Measurements from ENCODE around the gene TIMM13. TPM values are rescaled to one million over a fixed set of nuclear protein-coding genes. Genes with fewer than 3 reads are reported as not detected.
A peak's percentile ranks its signal among the peaks of the same experiment; 100 is the strongest.

TIMM13 gene
- polyA plus RNA-seq, 1 donor (not counting 4 experiments of a cell fraction or from before 2014, with no cell fraction given): 45.0 TPM

DNA sequence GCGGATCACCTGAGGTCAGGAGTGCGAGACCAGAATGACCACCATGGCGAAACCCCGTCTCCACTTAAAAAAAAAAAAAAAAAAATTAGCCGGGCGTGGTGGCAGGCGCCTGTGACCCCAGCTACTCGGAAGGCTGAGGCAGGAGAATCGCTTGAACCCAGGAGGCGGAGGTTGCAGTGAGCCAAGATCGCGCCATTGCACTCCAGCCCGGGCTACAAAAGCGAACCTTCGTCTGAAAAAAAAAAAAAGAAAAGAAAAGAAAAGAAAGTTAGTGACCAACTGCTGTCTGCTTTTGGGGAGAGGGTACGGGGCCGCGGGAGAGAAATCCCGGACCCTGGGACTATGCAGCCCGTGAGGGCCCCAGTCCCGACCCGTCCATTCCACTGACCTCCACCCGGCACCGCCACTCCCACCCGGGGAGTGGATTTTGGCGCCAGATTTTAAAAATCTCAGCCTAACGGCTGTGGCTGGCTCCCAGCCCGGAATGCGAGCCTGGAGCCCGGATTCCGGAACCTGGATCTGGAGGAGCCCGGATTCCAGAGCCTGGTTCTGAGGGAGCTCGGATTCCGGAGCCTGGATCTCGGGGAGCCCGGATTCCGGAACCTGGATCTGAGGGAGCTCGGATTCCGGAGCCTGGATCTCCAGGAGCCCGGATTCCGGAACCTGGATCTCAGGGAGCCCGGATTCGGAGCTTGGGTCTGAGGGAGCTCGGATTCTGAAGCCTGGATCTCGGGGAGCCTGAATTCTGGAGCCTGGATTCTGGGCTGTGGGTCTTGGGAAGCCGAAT, 35.4 kb upstream of the TIMM13 start:
- H3K9me1 ChIP-seq (ENCODE audit: control insufficient read depth, extremely low read depth, insufficient read depth, low read length): no peaks in the 10 kb centered on the region
- H3K9me3 ChIP-seq (ENCODE audit: control insufficient read depth, low read depth, low read length): no peaks in the 10 kb centered on the region
- H4K20me1 ChIP-seq (ENCODE audit: control insufficient read depth, extremely low read depth, insufficient read depth, low read length): no peaks in the 10 kb centered on the region
- peak overlapping the region; percentile 43 for H2AFZ ChIP-seq (ENCODE audit: control insufficient read depth, low read length)
- peak overlapping the region; percentile 71 for H3K9ac ChIP-seq (ENCODE audit: control insufficient read depth, extremely low read depth, insufficient read depth, low read length)
- H3K4me1 ChIP-seq (ENCODE audit: control insufficient read depth, extremely low read depth, insufficient read depth, low read length): no peaks in the 10 kb centered on the region
- no peaks in the 10 kb centered on the region for H3K27me3 ChIP-seq (ENCODE audit: control insufficient read depth, extremely low read depth, insufficient read depth, low read length)
- H3K27ac ChIP-seq (ENCODE audit: control insufficient read depth, insufficient read depth, low read length): peak overlapping the region; percentile 66
- FAIRE-seq (peak; percentile 9), DNase-seq (ENCODE audit: low read depth, low spot score) (peak; percentile 46)
- peak overlapping the region; percentile 83 for H3K4me2 ChIP-seq (ENCODE audit: control insufficient read depth, extremely low read depth, insufficient read depth, low read depth, low read length)
- H3K4me3 ChIP-seq (ENCODE audit: control insufficient read depth in 2 of 3, extremely low read depth in 1 of 3, insufficient read depth in 2 of 3, low read depth in 1 of 3, low read length in 3 of 3): peak overlapping the region; percentile 51 to 76 (median 75)
- TF ChIP-seq, protein P1, sequence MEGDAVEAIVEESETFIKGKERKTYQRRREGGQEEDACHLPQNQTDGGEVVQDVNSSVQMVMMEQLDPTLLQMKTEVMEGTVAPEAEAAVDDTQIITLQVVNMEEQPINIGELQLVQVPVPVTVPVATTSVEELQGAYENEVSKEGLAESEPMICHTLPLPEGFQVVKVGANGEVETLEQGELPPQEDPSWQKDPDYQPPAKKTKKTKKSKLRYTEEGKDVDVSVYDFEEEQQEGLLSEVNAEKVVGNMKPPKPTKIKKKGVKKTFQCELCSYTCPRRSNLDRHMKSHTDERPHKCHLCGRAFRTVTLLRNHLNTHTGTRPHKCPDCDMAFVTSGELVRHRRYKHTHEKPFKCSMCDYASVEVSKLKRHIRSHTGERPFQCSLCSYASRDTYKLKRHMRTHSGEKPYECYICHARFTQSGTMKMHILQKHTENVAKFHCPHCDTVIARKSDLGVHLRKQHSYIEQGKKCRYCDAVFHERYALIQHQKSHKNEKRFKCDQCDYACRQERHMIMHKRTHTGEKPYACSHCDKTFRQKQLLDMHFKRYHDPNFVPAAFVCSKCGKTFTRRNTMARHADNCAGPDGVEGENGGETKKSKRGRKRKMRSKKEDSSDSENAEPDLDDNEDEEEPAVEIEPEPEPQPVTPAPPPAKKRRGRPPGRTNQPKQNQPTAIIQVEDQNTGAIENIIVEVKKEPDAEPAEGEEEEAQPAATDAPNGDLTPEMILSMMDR (optimal IDR thresholded peaks at IDR 0.05 in 1 of 3, IDR thresholded peaks at IDR 0.05 in 1 of 3, conservative IDR thresholded peaks at IDR 0.05 in 1 of 3; ENCODE audit: extremely low read depth in 1 of 3, insufficient read depth in 2 of 3, low read length in 3 of 3): no peak
- no peak for TF ChIP-seq EZH2 (IDR thresholded peaks at IDR 0.05; ENCODE audit: low read length)
- dilution Hi-C loops (cut with MboI; ENCODE audit: extremely low pct_ligation_motif_present, low sequenced_read_pairs): no loop called here
- H3K79me2 ChIP-seq (ENCODE audit: control insufficient read depth, insufficient read depth, low read length): no peaks in the 10 kb centered on the region
- H3K36me3 ChIP-seq (ENCODE audit: control insufficient read depth in 2 of 2, extremely low read depth in 1 of 2, insufficient read depth in 2 of 2, low read length in 2 of 2): no peaks in the 10 kb centered on the region

DNA sequence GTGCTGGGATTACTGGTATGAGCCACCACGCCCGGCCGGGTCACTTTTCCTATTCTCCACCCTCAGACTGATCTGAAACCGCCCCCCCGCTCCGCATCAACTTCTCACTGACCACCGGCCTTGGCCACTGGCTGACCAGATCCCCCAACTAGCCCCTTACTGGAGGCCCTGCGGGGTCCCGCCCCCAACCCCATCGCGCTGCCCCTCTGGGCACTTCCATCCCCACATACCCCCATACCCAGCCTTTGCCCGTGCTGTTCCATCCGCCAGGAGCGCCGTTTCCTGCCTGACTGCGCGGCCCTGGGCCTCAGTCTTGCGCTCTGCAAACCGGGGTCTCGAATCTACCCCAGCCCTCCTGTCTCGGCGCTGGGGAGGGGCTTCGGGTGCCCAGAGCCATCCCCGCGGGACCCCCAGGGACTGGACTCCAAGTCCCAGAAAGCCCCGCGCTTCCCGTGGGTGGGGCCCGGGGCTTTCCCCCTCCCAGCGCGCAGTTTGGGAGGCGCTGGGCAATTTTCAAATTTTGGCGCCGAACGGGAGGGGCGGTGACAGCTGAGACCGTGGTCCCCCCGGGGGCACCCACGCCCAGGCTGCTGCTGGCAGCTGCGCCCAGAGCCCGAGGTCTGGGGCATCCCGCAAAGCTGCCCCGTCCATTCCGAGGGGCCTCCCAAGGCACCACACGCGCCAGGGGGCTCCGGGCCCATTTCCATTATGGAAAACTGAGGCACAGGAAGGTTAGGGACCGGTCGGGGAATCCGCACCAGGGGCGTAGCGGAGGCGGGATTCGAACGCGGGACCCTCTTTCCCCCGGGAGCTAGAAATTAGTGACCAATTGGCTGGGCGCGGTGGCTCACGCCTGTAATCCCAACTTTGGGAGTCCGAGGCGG, 34.6 kb upstream of the TIMM13 start:
- H3K27ac ChIP-seq (ENCODE audit: control insufficient read depth, insufficient read depth, low read length): peak overlapping the region; percentile 66

More for the DNA sequence above, 34.6 kb upstream of the TIMM13 start:
- Histone ChIP-seq H3K9me1 (ENCODE audit: control insufficient read depth, extremely low read depth, insufficient read depth, low read length) (no peaks in the 10 kb centered on the region), H3K4me3 (ENCODE audit: control insufficient read depth in 2 of 3, extremely low read depth in 1 of 3, insufficient read depth in 2 of 3, low read depth in 1 of 3, low read length in 3 of 3) (peak overlapping the region; percentile 51 to 76 (median 75)), H4K20me1 (ENCODE audit: control insufficient read depth, extremely low read depth, insufficient read depth, low read length) (no peaks in the 10 kb centered on the region), H3K79me2 (ENCODE audit: control insufficient read depth, insufficient read depth, low read length) (no peaks in the 10 kb centered on the region), H3K27me3 (ENCODE audit: control insufficient read depth, extremely low read depth, insufficient read depth, low read length) (no peaks in the 10 kb centered on the region), H3K9ac (ENCODE audit: control insufficient read depth, extremely low read depth, insufficient read depth, low read length) (peak overlapping the region; percentile 71), H3K4me1 (ENCODE audit: control insufficient read depth, extremely low read depth, insufficient read depth, low read length) (peaks cover 4% of the 10 kb centered on the region), H2AFZ (ENCODE audit: control insufficient read depth, low read length) (peak overlapping the region; percentile 86), H3K9me3 (ENCODE audit: control insufficient read depth, low read depth, low read length) (no peaks in the 10 kb centered on the region), H3K4me2 (ENCODE audit: control insufficient read depth, extremely low read depth, insufficient read depth, low read depth, low read length) (peak overlapping the region; percentile 83), H3K36me3 (ENCODE audit: control insufficient read depth in 2 of 2, extremely low read depth in 1 of 2, insufficient read depth in 2 of 2, low read length in 2 of 2) (no peaks in the 10 kb centered on the region)
- TF ChIP-seq EZH2 (IDR thresholded peaks at IDR 0.05; ENCODE audit: low read length): no peak
- TF ChIP-seq, protein P1 (optimal IDR thresholded peaks at IDR 0.05 in 1 of 3, IDR thresholded peaks at IDR 0.05 in 1 of 3, conservative IDR thresholded peaks at IDR 0.05 in 1 of 3; ENCODE audit: extremely low read depth in 1 of 3, insufficient read depth in 2 of 3, low read length in 3 of 3): peak in 2 of 3 experiments; percentile 14 to 34
- DNase-seq (ENCODE audit: low read depth, low spot score): no peak
- no peak for FAIRE-seq
- dilution Hi-C loops (cut with MboI; ENCODE audit: extremely low pct_ligation_motif_present, low sequenced_read_pairs): no loop called here
